Fibroblast of skin of right biceps (primary cell): Measurements from ENCODE around the gene CDKN1C.

ENCODE experiments used
- DNase-seq: peaks from one replicate; pipeline ENCODE4 v3.0.0-alpha.2; 2013

The CDKN1C gene

GRCh38 chr11:2885678-2886081, at the start of gene CDKN1C:
CDKN1C (minus strand) TSS chr11:2885775; CDS start chr11:2885456, 319 bp downstream.
- DNase-seq = peak; percentile 87

- no peak for DNase-seq
Measured at GRCh38 chr11:2934611-2935239, 49.1 kb upstream of the CDKN1C start.

- DNase-seq = no peak
Measured at GRCh38 chr11:2934021-2934550, 48.5 kb upstream of the CDKN1C start.

- DNase-seq = peak; percentile 55
Measured at GRCh38 chr11:2933375-2934020, 47.9 kb upstream of the CDKN1C start.

- DNase-seq = no peak
Measured at GRCh38 chr11:2932850-2933251, 47.3 kb upstream of the CDKN1C start.

- DNase-seq = no peak
Measured at GRCh38 chr11:2931771-2932738, 46.5 kb upstream of the CDKN1C start.

- no peak for DNase-seq
Measured at GRCh38 chr11:2931420-2931746, 45.8 kb upstream of the CDKN1C start.

- peak; percentile 28 for DNase-seq
Measured at GRCh38 chr11:2930704-2931419, 45.3 kb upstream of the CDKN1C start.

GRCh38 chr11:2929950-2930703, 44.6 kb upstream of the CDKN1C start:
- DNase-seq = peak; percentile 51

- peak; percentile 70 for DNase-seq
Measured at GRCh38 chr11:2929531-2929949, 44.0 kb upstream of the CDKN1C start.

- DNase-seq = peak; percentile 76
Measured at GRCh38 chr11:2928605-2929530, 43.3 kb upstream of the CDKN1C start, which contains the start of gene PHLDA2. PHLDA2 (minus strand) TSS chr11:2929420; CDS start chr11:2929364, 56 bp downstream.

- peak; percentile 34 for DNase-seq
Measured at GRCh38 chr11:2927851-2928604, 42.5 kb upstream of the CDKN1C start.

GRCh38 chr11:2927121-2927800, 41.7 kb upstream of the CDKN1C start:
- no peak for DNase-seq

GRCh38 chr11:2926611-2927051, 41.1 kb upstream of the CDKN1C start:
- DNase-seq = no peak

- no peak for DNase-seq
Measured at GRCh38 chr11:2924821-2925675, 39.5 kb upstream of the CDKN1C start.

GRCh38 chr11:2924381-2924780, 38.8 kb upstream of the CDKN1C start:
- no peak for DNase-seq

- no peak for DNase-seq
Measured at GRCh38 chr11:2923446-2924375, 38.1 kb upstream of the CDKN1C start.
